Measurements from ENCODE around the gene SYT11.

SYT11 gene

DNA sequence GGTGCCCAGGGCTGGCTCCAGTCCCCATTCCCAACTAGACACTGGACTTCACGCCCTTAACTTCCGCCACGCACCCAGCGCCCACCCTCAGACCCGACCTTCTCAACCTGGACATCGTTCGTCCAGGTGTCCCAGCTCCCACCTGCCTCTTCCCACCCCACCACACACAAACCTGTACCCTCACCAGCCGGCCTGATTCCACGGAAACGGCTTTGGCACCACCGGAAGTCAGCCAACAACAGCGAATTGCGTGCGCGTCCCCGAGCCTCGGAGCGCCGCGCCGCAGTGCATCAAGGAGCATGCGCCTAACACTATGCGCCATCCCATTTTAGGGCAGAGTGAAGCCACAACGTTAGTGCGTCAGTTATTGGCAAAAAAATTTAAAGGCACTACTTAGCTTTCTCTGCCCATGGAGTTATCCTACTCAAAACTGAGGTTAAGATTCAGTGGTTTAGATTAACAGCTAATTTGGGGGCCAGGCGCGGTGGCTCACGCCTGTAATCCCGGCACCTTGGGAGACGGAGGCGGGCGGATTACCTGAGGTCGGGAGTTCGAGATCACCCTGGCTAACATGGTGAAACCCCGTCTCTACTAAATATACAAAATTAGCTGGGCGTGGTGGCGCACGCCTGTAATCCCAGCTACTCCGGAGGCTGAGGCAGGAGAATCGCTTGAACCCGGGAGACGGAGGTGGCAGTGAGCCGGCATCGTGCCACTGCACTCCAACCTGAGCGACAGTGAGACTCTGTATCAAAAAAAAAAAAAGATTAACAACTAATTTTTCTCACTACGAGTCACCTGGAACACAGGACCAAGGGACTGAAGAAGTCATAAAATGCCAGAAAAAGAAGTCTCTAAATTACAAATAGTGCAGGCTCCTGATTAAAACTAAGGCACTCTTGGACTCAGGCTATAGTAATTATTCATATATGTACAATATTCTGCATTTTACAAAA lies 2.1 kb upstream of the SYT11 start, which contains the start of gene GON4L:
Gene GON4L, minus strand, starts transcription at position 240 of the 956 bp plus-strand sequence. CDS start 3,434 bp downstream, outside the sequence.
- Histone ChIP-seq H3K4me3 (ENCODE audit: low read depth, low read length, poor library complexity, severe bottlenecking) (peak within 1 kb of the TSS; percentile 88), H3K9me3 (ENCODE audit: low read length) (no peaks in the 10 kb centered on the region), H3K36me3 (ENCODE audit: insufficient read depth, low read length) (peaks cover 25% of the 10 kb centered on the region; the same call in 1 of the 2 replicates), H3K27ac (ENCODE audit: low read depth, low read length, poor library complexity, severe bottlenecking) (peak within 1 kb of the TSS; percentile 86), H3K9ac (ENCODE audit: low read length) (peak within 1 kb of the TSS; percentile 93), H3K4me1 (ENCODE audit: insufficient read depth, low read length, severe bottlenecking) (peaks cover 41% of the 10 kb centered on the region), H2AFZ (ENCODE audit: low read length) (peak within 1 kb of the TSS; percentile 30; the same call in 1 of the 2 replicates), H3K9me2 (ENCODE audit: low read depth, low read length) (no peaks in the 10 kb centered on the region), H3K27me3 (ENCODE audit: insufficient read depth, low read length) (no peaks in the 10 kb centered on the region), H3K4me2 (ENCODE audit: low read length) (peak within 1 kb of the TSS; percentile 89), H3K79me2 (ENCODE audit: insufficient read depth, low read length) (peaks cover 11% of the 10 kb centered on the region), H4K20me1 (ENCODE audit: insufficient read depth, low read length) (no peaks in the 10 kb centered on the region), H3F3A (ENCODE audit: insufficient read depth, low read length) (peaks cover 11% of the 10 kb centered on the region)
- TF ChIP-seq, protein P1, sequence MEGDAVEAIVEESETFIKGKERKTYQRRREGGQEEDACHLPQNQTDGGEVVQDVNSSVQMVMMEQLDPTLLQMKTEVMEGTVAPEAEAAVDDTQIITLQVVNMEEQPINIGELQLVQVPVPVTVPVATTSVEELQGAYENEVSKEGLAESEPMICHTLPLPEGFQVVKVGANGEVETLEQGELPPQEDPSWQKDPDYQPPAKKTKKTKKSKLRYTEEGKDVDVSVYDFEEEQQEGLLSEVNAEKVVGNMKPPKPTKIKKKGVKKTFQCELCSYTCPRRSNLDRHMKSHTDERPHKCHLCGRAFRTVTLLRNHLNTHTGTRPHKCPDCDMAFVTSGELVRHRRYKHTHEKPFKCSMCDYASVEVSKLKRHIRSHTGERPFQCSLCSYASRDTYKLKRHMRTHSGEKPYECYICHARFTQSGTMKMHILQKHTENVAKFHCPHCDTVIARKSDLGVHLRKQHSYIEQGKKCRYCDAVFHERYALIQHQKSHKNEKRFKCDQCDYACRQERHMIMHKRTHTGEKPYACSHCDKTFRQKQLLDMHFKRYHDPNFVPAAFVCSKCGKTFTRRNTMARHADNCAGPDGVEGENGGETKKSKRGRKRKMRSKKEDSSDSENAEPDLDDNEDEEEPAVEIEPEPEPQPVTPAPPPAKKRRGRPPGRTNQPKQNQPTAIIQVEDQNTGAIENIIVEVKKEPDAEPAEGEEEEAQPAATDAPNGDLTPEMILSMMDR (IDR thresholded peaks at IDR 0.05; ENCODE audit: low read length), result no peak
- TF ChIP-seq EZH2 (IDR thresholded peaks at IDR 0.05; ENCODE audit: borderline replicate concordance, low read length), result no peak

DNA sequence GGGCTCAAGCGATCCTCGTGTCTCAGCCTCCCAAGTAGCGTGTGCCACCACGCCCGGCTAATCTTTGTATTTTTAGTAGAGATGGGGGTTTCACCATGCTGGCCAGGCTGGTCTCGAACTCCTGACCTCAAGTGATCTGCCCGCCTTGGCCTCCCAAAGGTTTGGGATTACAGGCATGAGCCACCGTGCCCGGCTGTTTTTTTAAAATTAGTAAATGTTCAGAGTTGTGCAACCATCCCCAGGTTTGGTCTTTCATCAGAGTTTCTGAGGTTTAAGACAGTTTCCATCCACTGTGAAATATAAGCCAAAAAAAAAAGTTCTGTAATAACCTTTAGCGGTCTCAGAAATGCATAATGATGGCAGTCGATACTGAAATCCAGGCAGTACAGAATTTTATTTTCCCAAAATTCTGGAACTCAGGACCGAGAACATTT lies 550 bp upstream of the SYT11 start:
- Histone ChIP-seq H4K20me1 (ENCODE audit: insufficient read depth, low read length) (no peaks in the 10 kb centered on the region), H3F3A (ENCODE audit: insufficient read depth, low read length) (peaks cover 11% of the 10 kb centered on the region), H3K4me1 (ENCODE audit: insufficient read depth, low read length, severe bottlenecking) (peaks cover 41% of the 10 kb centered on the region), H3K9ac (ENCODE audit: low read length) (peak overlapping the region; percentile 68), H3K9me2 (ENCODE audit: low read depth, low read length) (no peaks in the 10 kb centered on the region), H3K4me2 (ENCODE audit: low read length) (peak overlapping the region; percentile 89), H3K27me3 (ENCODE audit: insufficient read depth, low read length) (no peaks in the 10 kb centered on the region), H3K4me3 (ENCODE audit: low read depth, low read length, poor library complexity, severe bottlenecking) (peak overlapping the region; percentile 88), H3K27ac (ENCODE audit: low read depth, low read length, poor library complexity, severe bottlenecking) (peak overlapping the region; percentile 86), H3K9me3 (ENCODE audit: low read length) (no peaks in the 10 kb centered on the region), H3K36me3 (ENCODE audit: insufficient read depth, low read length) (peaks cover 12% of the 10 kb centered on the region; the same call in 1 of the 2 replicates), H2AFZ (ENCODE audit: low read length) (0 out of 2 replicates have a peak overlapping the region, but pooled peaks have one; percentile 36), H3K79me2 (ENCODE audit: insufficient read depth, low read length) (peaks cover 11% of the 10 kb centered on the region)
- TF ChIP-seq EZH2 (IDR thresholded peaks at IDR 0.05; ENCODE audit: borderline replicate concordance, low read length), result no peak
- TF ChIP-seq, protein P1 (IDR thresholded peaks at IDR 0.05; ENCODE audit: low read length), result no peak

DNA sequence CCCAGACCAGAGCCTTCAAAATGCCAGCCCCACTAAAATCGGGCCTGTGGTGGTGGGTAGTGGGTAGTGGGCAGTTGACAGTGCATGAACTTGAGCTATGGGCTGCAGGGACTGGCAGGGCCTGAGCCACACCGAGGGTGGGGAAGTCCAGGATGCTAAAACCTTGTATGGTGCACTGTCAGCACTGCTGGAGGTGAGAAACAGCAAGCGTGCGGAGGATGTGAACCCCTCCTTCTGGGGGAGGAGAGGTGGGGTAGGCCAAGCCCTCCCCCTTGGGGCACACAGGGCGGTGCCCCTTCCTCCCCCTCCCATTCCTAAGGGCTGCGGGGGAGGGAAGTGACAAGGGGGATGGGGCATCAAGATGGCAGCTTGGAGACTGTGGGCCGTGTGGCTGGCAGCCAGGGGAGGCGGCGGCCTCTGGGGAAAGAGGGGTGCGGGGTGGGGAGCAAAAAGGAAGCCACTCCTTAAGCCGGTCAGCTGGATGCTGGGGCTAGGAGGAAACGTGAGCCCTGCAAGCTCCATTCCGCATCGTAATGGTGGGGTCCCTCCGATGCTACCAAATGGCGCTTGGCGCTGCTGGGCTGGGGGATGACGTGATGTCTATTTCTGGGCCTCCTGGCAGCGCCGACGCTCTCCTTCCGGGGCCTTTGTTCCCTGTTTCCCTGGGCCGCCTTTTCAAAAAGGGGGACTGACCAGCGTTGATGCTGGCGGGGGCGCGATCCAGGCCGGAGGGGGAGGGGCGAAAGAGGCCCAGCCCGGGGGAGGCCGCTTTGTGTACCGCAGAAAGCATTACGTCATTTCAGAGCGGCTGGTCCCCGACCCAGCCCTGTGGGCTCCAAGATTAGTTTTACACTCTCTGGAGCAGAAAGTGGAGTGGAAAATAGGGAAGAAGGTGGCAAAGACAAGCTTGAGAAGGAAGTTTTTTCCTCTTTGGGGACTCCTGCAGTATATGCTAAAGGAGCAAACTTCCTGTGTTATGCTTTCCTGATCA lies 809 bp downstream of the SYT11 start:
- H3K27ac ChIP-seq (ENCODE audit: low read depth, low read length, poor library complexity, severe bottlenecking), result peak overlapping the region; percentile 28
- H3K4me3 ChIP-seq (ENCODE audit: low read depth, low read length, poor library complexity, severe bottlenecking), result peak overlapping the region; percentile 55
- no peaks in the 10 kb centered on the region for H3K9me3 ChIP-seq (ENCODE audit: low read length)
- H4K20me1 ChIP-seq (ENCODE audit: insufficient read depth, low read length), result no peaks in the 10 kb centered on the region
- H3K9ac ChIP-seq (ENCODE audit: low read length), result peak overlapping the region; percentile 48
- peaks cover 11% of the 10 kb centered on the region for H3K79me2 ChIP-seq (ENCODE audit: insufficient read depth, low read length)
- H3K9me2 ChIP-seq (ENCODE audit: low read depth, low read length), result no peaks in the 10 kb centered on the region
- H3K4me2 ChIP-seq (ENCODE audit: low read length), result peak overlapping the region; percentile 74
- no peaks in the 10 kb centered on the region for H3K36me3 ChIP-seq (ENCODE audit: insufficient read depth, low read length)
- peaks cover 41% of the 10 kb centered on the region for H3K4me1 ChIP-seq (ENCODE audit: insufficient read depth, low read length, severe bottlenecking)
- H2AFZ ChIP-seq (ENCODE audit: low read length), result peak overlapping the region; percentile 48; the same call in 1 of the 2 replicates
- H3F3A ChIP-seq (ENCODE audit: insufficient read depth, low read length), result peaks cover 11% of the 10 kb centered on the region
- H3K27me3 ChIP-seq (ENCODE audit: insufficient read depth, low read length), result no peaks in the 10 kb centered on the region
- TF ChIP-seq EZH2 (IDR thresholded peaks at IDR 0.05; ENCODE audit: borderline replicate concordance, low read length), result no peak
- TF ChIP-seq, protein P1 (IDR thresholded peaks at IDR 0.05; ENCODE audit: low read length), result no peak
